Vagina (tissue), 2 donors: ENCODE data around the gene NT5DC1.

ENCODE experiments used
- CTCF ChIP-seq, 3 experiments: fragments of 450-650 bp in 2 of 3; fragments of 200-600 bp in 1 of 3; sonication (generic) in 1 of 3; IDR thresholded peaks; one replicate each; pipeline ENCODE4 v1.5.1; 2017 to 2019; ENCODE audit warnings: antibody characterized with exemption in 3 of 3, mild to moderate bottlenecking in 2 of 3, moderate library complexity in 2 of 3
- POLR2A ChIP-seq, 2 donors: fragments of 450-650 bp; IDR thresholded peaks; one replicate each; pipeline ENCODE4 v1.6.1; 2017; ENCODE audit warnings: antibody characterized with exemption in 2 of 2, mild to moderate bottlenecking in 2 of 2, moderate library complexity in 2 of 2
- POLR2AphosphoS5 ChIP-seq, 2 donors: sonication (generic); formaldehyde crosslinking; IDR thresholded peaks; one replicate each; pipeline ENCODE4 v1.9.0; 2017; ENCODE audit warnings: antibody characterized with exemption in 2 of 2, mild to moderate bottlenecking in 2 of 2, low read depth in 1 of 2; ENCODE audit not compliant: insufficient read depth in 1 of 2

DNA sequence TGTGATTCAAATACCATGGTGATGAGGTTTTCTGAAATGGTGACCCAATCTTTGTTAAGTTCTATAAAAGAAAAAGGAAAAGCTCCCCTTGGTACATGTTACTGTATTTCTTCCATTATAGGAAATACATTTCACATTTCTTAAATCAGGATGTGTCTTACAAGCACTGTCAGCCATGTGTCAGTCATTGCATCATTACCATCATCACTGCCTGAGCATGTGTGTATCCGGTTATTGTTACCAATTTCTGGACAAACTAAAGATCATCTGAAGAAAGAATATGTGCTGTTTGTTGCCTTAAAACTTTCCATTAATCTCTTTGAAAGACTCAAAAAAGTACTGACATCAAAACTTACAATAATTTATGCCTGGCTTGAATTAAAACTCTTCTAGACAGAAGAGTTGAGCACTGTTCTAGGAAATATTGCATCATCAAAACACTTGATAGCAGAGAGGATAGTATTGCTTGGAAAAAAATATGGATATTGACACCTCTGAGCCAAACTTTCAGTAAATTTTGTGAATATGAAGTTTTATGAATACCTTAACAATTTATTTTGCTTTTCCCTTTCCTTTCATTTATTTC lies 186.2 kb downstream of the NT5DC1 start:
- TF ChIP-seq CTCF (IDR thresholded peaks at IDR 0.05) (no peak), POLR2A (IDR thresholded peaks at IDR 0.05) (no peak), POLR2AphosphoS5 (IDR thresholded peaks at IDR 0.05; ENCODE audit: insufficient read depth in 1 of 2, low read depth in 1 of 2) (no peak)
